ENCODE results near the gene LPCAT1.
"Not testable (repeated sequence)": the region's sequence is repeated elsewhere in the genome, so short reads cannot be mapped to it uniquely, and the experiment has no call there.

LPCAT1 gene

DNA sequence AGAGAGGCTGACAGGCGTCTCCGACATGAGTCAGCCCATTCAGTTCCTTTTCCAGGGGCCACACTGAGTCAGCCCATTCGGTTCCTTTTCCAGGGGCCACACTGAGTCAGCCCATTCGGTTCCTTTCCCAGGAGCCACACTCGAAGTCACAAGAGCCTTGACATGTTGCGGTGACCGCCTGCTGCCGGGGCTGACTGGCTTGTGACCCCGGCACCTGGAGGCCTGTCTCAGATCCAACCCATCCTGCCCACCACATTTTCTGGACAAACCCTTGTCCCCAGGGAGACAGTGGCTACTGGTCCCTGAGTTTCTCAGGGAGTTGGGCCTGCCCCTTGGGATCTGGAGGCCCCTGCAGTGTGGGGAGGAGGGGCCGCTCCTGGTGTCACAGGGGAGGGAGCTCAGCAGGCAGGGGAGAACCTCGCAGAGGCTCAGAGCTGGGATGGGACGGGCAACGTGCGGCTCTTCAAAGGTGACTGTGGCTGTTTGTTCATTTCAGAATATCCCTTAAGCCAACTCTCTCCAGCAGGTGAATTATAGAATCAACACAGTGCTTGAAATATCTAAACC, 40.5 kb upstream of the LPCAT1 start:
- no peak overlapping the region for H3K4me3 ChIP-seq (ENCODE audit: low read length)
- DNase-seq (ENCODE audit: low read depth): peak; percentile 83
- TF ChIP-seq, protein P1, sequence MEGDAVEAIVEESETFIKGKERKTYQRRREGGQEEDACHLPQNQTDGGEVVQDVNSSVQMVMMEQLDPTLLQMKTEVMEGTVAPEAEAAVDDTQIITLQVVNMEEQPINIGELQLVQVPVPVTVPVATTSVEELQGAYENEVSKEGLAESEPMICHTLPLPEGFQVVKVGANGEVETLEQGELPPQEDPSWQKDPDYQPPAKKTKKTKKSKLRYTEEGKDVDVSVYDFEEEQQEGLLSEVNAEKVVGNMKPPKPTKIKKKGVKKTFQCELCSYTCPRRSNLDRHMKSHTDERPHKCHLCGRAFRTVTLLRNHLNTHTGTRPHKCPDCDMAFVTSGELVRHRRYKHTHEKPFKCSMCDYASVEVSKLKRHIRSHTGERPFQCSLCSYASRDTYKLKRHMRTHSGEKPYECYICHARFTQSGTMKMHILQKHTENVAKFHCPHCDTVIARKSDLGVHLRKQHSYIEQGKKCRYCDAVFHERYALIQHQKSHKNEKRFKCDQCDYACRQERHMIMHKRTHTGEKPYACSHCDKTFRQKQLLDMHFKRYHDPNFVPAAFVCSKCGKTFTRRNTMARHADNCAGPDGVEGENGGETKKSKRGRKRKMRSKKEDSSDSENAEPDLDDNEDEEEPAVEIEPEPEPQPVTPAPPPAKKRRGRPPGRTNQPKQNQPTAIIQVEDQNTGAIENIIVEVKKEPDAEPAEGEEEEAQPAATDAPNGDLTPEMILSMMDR (IDR thresholded peaks at IDR 0.05; ENCODE audit: insufficient read depth, low read depth, low read length, missing control alignments): no peak

DNA sequence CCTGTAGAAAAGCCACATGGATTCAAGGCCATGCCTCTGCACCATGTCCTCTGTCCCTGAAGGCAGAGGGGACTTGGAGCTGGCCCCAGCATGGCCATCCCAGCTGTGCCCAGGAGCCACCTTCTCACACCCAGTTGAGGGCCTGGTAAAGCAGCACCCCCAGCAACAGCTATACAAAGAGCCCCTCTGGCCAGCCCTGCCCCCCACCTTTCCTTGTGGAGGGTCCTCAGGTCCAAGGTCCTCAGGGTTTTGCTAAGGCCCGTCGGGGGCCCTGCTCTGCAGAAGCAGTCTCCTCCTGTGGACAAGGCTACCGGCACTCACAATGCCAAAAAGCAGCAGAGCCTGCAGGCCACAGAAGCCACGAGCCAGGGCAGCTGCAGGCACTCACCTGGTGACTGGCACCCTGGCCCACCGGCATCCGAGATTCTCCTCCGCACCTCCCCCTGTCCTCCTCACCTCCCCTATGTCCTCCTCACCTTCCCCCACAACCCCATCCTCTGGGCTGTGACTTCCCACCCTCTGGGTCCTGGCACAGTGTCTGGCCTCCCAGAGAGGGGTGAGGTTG, 39.9 kb upstream of the LPCAT1 start:
- no peak for DNase-seq (ENCODE audit: low read depth)
- TF ChIP-seq, protein P1 (IDR thresholded peaks at IDR 0.05; ENCODE audit: insufficient read depth, low read depth, low read length, missing control alignments): no peak
- no peak overlapping the region for H3K4me3 ChIP-seq (ENCODE audit: low read length)

DNA sequence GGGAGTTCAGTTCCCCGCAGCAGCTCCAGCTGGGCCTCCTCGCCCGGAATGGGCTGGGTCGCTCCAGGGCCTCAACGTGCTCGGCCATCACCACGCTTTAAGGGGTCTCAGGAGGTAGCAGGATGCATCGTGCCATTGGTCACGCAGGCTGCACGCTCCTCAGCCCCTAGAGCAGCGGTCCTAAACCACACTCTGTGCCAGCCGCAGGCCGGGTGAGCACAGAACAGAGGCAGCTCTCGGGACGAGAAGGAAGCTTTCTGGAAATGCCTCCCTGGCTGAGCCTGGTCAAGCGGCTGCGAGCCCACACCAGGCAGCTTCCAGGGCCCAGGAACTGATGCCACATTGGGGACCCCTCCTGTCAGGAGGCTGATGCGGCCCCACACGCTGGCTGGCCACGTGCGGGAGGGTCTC, 39.3 kb upstream of the LPCAT1 start:
- no peak for DNase-seq (ENCODE audit: low read depth)
- TF ChIP-seq, protein P1 (IDR thresholded peaks at IDR 0.05; ENCODE audit: insufficient read depth, low read depth, low read length, missing control alignments): no peak
- H3K4me3 ChIP-seq (ENCODE audit: low read length): no peak overlapping the region

DNA sequence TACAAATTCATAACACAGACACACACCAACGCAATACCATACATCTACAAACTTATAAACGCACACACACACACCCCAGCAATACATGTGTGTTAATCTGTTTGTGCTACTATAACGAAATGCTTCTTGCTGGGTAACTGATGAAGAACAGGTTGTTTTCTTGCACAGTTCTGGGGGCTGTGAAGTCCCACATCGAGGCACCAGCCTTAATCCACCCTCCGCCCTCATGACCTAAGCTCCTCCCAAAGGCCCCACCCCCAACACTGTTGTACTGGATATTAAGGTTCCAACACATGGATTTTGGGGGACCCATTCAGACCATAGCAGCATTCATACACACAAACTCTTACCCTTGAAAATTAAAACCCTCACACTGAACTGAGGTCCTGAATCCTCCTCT, 38.8 kb upstream of the LPCAT1 start:
- H3K4me3 ChIP-seq (ENCODE audit: low read length): no peak overlapping the region
- no peak for DNase-seq (ENCODE audit: low read depth)
- TF ChIP-seq, protein P1 (IDR thresholded peaks at IDR 0.05; ENCODE audit: insufficient read depth, low read depth, low read length, missing control alignments): no peak

DNA sequence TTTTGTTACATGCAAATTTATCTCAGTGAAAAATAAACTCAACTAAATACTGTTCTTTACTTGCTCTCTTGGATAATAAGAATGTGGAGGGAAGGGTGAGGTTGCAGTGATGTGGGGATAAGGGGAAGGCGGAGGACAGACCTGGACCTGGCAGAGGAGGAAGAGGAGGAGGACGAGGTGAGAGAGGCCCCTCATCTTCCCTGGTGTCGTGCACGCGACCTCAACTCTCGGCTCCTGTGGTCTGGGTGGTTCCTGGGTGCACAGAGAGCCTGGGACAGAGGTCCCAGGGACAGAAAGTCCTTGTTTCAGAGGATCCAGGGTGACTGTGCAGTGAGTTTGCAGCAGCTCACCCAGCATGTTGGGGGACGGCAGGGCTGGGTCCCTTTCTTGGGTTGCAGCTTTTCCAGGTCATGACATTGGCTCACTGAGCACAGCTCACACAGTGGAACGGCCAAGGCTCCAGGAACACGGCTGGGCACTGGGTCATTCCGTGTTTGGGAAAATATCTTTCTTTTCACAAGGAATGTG, 37.7 kb upstream of the LPCAT1 start:
- no peak overlapping the region for H3K4me3 ChIP-seq (ENCODE audit: low read length)
- no peak for DNase-seq (ENCODE audit: low read depth)
- TF ChIP-seq, protein P1 (IDR thresholded peaks at IDR 0.05; ENCODE audit: insufficient read depth, low read depth, low read length, missing control alignments): no peak

DNA sequence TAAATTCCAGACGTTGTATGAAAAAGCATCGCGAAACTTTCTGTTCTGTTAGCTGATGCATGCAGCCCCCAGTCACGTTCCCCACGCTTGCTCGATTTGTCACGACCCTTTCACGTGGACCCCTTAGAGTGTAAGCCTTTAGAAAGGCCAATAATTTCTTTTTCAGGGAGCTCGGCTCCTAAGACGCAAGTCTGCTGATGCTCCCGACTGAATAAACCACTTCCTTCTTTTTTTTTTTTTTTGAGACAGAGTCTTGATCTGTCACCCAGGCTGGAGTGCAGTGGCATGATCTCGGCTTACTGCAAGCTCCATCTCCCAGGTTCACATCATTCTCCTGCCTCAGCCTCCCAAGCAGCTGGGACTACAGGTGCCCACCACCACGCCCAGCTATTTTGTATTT, 36.7 kb upstream of the LPCAT1 start:
- not testable (repeated sequence) for DNase-seq (ENCODE audit: low read depth); H3K4me3 ChIP-seq (ENCODE audit: low read length)

DNA sequence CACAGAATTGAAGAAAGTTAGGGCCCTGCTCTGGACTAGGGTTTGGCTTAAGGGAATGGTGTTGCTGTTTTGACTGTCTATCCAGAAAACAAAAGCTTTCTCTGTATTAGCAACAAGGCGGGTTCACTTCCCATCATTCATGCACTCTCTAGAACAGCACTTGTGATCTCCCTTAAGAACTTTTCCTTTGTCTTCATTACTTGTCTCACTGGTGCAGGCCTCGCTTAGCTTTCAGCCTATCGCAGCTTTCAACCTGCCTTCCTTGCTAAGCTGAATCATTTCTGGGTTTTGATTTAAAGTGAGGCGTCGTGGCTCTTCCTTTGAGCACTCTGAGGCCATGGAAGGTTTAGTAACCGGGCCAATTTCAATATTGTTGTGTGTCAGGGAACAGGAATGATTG, 35.2 kb upstream of the LPCAT1 start:
- DNase-seq (ENCODE audit: low read depth): no peak
- TF ChIP-seq, protein P1 (IDR thresholded peaks at IDR 0.05; ENCODE audit: insufficient read depth, low read depth, low read length, missing control alignments): no peak

More for the DNA sequence above, 35.2 kb upstream of the LPCAT1 start:
- no peak overlapping the region for H3K4me3 ChIP-seq (ENCODE audit: low read length)

Measured in epithelial cell of esophagus (primary cell).